ENCODE results near the gene EXOSC2.
"Not testable (repeated sequence)": the region's sequence is repeated elsewhere in the genome, so short reads cannot be mapped to it uniquely, and the experiment has no call there.

EXOSC2 gene

GRCh38 chr9:130668196-130668595, 25.4 kb upstream of the EXOSC2 start:
- DNase-seq, result no peak

GRCh38 chr9:130668659-130669058, 24.9 kb upstream of the EXOSC2 start:
- DNase-seq, result no peak

GRCh38 chr9:130669965-130670364, 23.6 kb upstream of the EXOSC2 start:
- DNase-seq, result no peak

- no peak for DNase-seq
Measured at GRCh38 chr9:130670644-130671043, 22.9 kb upstream of the EXOSC2 start.

GRCh38 chr9:130672466-130672865, 21.1 kb upstream of the EXOSC2 start:
- DNase-seq, result no peak

- no peak for DNase-seq
Measured at GRCh38 chr9:130672933-130673615, 20.5 kb upstream of the EXOSC2 start.

- DNase-seq, result no peak
Measured at GRCh38 chr9:130675396-130675795, 18.2 kb upstream of the EXOSC2 start.

GRCh38 chr9:130677252-130677651, 16.3 kb upstream of the EXOSC2 start:
- no peak for DNase-seq

- peak; percentile 67 for DNase-seq
Measured at GRCh38 chr9:130680836-130681768, 12.5 kb upstream of the EXOSC2 start.

- peak; percentile 20 for DNase-seq
Measured at GRCh38 chr9:130681769-130682420, 11.7 kb upstream of the EXOSC2 start.

- DNase-seq, result peak; percentile 78
Measured at GRCh38 chr9:130682421-130683121, 11.0 kb upstream of the EXOSC2 start.

GRCh38 chr9:130685104-130685503, 8.5 kb upstream of the EXOSC2 start:
- DNase-seq, result no peak

GRCh38 chr9:130685945-130686344, 7.6 kb upstream of the EXOSC2 start:
- not testable (repeated sequence) for DNase-seq

GRCh38 chr9:130687615-130688014, 6.0 kb upstream of the EXOSC2 start:
- no peak for DNase-seq

- DNase-seq, result no peak
Measured at GRCh38 chr9:130688072-130688471, 5.5 kb upstream of the EXOSC2 start.

- no peak for DNase-seq
Measured at GRCh38 chr9:130689572-130689936, 4.0 kb upstream of the EXOSC2 start.

- DNase-seq, result peak; percentile 82
Measured at GRCh38 chr9:130689937-130690700, 3.5 kb upstream of the EXOSC2 start.

- no peak for DNase-seq
Measured at GRCh38 chr9:130692321-130692720, 1.3 kb upstream of the EXOSC2 start.

GRCh38 chr9:130693101-130693425, 517 bp upstream of the EXOSC2 start:
- DNase-seq, result no peak

GRCh38 chr9:130694205-130694604, 625 bp downstream of the EXOSC2 start:
- DNase-seq, result no peak

- DNase-seq, result no peak
Measured at GRCh38 chr9:130696139-130696650, 2.6 kb downstream of the EXOSC2 start.

- DNase-seq, result no peak
Measured at GRCh38 chr9:130696996-130697395, 3.4 kb downstream of the EXOSC2 start.
